UCSD-AML1 (cell line): ENCODE results near the gene TMEM126A.
"Not testable (repeated sequence)": the region's sequence is repeated elsewhere in the genome, so short reads cannot be mapped to it uniquely, and the experiment has no call there.

Experiments
- DNase-seq: peaks from one replicate; lab custom pipeline; 2025; ENCODE audit not compliant: unreplicated experiment; lab: John Stamatoyannopoulos, UW

The TMEM126A gene

DNA sequence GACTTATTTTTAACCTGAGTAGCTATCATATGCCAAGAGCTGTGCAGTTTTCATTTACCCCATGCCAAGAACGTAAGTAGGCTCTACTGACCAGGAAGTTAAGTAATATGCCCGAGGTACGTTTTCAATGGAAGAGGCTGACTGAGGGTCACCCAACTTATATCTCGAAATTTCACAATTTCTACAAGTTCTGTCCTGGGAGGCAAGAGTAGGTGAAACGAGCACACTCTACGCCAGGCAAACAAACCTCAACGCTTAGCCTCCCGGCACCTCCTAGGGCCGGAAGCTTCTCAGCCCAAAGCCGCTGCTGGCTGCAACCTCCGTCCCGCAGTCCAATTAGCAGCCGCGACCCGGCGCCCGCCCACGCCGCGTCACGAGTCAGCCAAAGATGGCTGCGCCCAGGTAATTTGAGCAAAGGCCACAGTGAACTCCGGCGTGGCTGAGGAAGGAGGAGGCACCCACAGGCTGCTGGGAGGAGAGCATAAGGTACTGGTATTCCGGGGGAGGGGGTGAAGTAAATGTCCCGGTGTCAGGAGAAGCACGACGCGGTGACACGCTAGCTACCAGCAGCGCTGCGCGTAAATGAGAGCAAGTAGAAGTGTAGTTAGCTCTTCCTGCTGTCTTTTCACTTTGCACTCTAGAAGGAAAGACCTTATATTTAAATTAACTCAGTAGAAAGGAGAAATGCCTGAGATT lies at the start of gene TMEM126A:
Gene TMEM126A (plus strand): TSS at position 364 of the 696 bp plus-strand sequence. CDS start 2,289 bp downstream, outside the sequence.
- DNase-seq: peak; percentile 89

- no peak for DNase-seq
Measured at GRCh38 chr11:85599083-85599482, 48.7 kb upstream of the TMEM126A start.

DNA sequence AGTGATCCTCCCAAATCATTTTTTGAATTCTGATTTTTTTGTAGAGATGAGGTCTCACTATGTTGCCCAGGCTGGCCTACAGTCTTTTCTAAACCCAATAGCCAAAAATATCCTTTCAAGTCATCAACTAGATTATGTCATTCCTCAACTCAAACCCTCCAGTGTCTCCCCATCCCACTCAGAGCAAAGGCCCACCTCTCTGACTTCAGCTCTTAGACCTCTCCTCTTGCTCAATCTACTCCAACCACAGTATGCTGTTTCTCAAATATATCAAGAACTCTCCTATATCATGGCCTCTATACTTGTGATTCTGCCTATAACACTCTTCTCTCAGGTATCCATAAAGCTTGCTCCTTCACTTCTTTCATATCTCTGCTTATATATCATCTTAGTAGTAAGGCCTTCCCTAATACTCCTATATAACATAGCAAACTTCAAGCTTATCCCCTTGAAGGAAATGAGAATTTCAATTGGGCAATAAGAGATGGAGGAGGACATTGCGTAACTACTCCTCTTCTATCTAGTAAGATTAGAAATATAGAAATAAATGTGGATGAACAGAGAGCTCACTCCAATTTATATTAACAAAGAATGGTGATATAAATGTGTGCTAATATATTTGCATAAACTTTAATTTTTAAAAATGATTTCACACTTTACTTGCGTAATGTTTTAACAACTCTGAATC lies 45.1 kb upstream of the TMEM126A start:
- no peak for DNase-seq

DNA sequence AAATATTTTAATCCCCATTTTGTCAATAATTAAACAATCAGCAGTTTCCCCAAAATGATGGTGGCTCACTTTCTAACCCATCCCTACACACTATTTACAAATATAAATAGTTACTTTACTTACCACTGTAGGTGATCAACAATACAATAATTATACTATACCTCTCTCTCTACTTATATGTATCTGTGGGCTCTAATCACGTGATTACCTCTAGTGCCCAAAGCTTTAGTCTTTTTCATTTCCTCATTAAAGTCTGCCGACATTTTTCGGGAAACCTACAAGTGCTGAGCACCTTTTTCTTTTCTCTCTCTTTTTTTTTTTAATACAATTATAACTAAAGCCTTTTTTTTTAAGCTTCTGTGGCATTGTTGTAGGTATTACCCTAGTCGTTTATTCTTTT lies 44.5 kb upstream of the TMEM126A start:
- DNase-seq: no peak

DNA sequence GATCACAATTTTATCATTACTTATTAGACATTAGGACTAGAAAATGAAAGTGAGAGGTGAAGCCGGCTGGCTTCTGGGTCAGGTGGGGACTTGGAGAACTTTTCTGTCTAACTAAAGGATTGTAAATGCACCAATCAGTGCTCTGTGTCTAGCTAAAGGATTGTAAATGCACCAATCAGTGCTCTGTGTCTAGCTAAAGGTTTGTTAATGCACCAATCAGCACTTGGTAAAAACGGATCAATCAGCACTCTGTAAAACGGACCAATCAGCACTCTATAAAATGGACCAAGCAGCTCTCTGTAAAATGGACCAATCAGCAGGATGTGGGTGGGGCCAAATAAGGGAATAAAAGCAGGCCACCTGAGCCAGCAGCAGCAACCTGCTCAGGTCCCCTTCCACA lies 41.5 kb upstream of the TMEM126A start:
- not testable (repeated sequence) for DNase-seq

- not testable (repeated sequence) for DNase-seq
Measured at GRCh38 chr11:85608621-85609020, 39.1 kb upstream of the TMEM126A start.

- DNase-seq: not testable (repeated sequence)
Measured at GRCh38 chr11:85609286-85609685, 38.5 kb upstream of the TMEM126A start.

DNA sequence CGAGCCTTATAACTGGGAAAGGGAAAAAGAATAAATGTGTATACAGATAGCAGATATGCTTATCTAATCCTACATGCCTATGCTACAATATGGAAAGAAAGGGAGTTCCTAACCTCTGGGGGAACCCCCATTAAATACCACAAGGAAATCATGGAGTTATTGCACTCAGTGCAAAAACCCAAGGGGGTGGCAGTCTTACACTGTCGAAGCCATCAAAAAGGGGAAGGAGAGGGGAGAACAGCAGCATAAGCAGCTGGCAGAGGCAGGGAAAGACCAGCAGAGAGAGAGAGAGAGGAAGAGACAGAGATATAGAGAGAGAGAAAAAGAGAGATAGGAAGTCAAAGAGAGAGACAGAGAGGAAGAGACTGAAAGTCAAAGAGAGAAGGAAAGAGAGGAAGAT lies 36.1 kb upstream of the TMEM126A start:
- DNase-seq: not testable (repeated sequence)

GRCh38 chr11:85619499-85619898 lies 28.3 kb upstream of the TMEM126A start:
- no peak for DNase-seq

- DNase-seq: no peak
Measured at GRCh38 chr11:85620256-85620655, 27.5 kb upstream of the TMEM126A start.

DNA sequence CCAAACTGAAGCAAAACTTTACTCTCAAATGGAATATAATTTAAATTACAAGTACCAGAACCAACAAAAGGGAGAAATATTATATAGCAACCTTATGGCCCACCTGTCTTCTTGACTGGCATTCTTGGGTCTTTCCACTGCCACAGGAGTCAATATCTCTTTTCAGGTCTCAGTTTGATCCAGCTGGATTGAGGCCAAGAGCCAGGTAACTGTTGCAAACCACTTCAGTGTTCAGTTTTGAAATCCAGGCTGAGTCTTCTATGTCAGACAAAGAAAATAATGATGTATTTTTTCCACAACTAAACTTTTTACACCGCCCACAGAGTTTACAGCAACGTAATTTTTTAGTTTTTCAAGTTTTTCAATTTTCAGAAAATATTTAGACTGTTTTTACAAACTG lies 21.3 kb upstream of the TMEM126A start:
- DNase-seq: no peak

GRCh38 chr11:85627332-85627997 lies 20.3 kb upstream of the TMEM126A start, which contains the start of gene DLG2:
DLG2 (minus strand) TSS chr11:85627344.
- DNase-seq: peak; percentile 60

DNA sequence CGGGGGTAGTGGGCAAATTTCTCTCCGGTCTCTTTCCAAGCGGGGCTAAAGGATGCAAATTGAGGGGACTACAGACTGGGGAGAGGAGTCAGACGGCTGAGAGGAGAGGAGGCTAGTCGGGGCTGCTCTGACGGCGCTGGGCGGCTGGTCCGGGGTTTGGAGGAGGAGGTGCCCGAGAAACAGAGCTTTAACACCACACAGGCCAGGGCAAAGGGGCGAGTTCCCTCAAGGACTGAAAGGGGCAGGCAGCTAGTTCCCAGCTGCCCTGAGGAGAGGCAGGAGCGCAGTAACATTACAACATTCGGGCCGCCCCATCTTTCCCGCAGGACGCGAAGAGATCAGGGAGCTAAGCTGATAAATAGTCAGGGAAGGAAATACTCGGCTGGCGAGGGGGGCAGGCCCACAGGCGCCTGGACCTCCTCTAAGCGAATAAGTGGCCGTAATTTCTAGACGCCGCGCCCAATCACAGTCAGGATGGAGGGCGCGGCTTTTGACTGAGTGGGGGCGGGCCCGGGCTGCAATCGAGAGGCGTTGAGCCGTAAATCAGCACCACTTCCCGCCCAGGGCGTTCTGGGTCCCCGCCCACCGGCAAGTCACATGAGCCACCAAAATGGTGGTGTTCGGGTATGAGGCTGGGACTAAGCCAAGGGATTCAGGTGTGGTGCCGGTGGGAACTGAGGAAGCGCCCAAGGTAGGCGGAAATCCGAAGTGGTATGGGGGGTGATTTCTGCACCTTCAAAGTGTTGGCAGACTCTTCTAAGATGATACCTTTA lies 19.6 kb upstream of the TMEM126A start, which contains the start of gene TMEM126B:
Gene TMEM126B (plus strand): TSS at position 596 of the 773 bp plus-strand sequence. CDS start 15 bp downstream, at position 611.
- peak; percentile 97 for DNase-seq

GRCh38 chr11:85628771-85629341 lies 18.9 kb upstream of the TMEM126A start:
- no peak for DNase-seq

GRCh38 chr11:85634747-85635146 lies 13.0 kb upstream of the TMEM126A start:
- DNase-seq: no peak

- DNase-seq: no peak
Measured at GRCh38 chr11:85643191-85643614, 4.6 kb upstream of the TMEM126A start.

- no peak for DNase-seq
Measured at GRCh38 chr11:85647078-85647477, 689 bp upstream of the TMEM126A start.

- no peak for DNase-seq
Measured at GRCh38 chr11:85651118-85651517, 3.4 kb downstream of the TMEM126A start.

GRCh38 chr11:85652786-85653447 lies 5.2 kb downstream of the TMEM126A start:
- no peak for DNase-seq

DNA sequence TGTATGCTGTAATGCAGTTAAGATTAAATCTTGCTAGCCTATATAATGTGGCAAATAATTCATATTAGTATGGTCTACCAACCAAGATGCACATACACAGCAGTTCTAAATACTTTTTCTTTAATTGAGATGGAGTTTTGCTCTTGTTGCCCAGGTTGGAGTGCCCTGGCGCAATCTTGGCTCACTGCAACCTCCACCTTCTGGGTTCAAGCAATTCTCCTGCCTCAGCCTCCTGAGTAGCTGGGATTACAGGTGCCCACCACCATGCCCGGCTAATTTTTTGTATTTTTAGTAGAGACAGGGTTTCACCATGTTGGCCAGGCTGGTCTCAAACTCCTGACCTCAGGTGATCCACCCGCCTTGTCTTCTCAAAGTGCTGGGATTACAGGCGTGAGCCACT lies 6.6 kb downstream of the TMEM126A start:
- not testable (repeated sequence) for DNase-seq
